GM12801 (cell line): Measurements from ENCODE around the gene VEGFC.

ENCODE experiments used
- CTCF ChIP-seq: IDR thresholded peaks from one replicate; pipeline ENCODE4 v1.5.1; 2011; ENCODE audit warnings: control low read depth; ENCODE audit not compliant: insufficient read length; ENCODE audit errors: extremely low read depth

Gene VEGFC

GRCh38 chr4:176635372-176636261 lies 157.1 kb downstream of the VEGFC start:
- TF ChIP-seq CTCF = no peak
